CMK (cell line): ENCODE data around the gene BAHCC1.

Experiments used
- DNase-seq: peaks from one replicate; pipeline ENCODE4 v3.0.0-alpha.2; 2010; ENCODE audit warnings: low read depth

BAHCC1 gene

GRCh38 chr17:81514739-81515529 lies 119.7 kb downstream of the BAHCC1 start:
- no peak for DNase-seq

- no peak for DNase-seq
Measured at GRCh38 chr17:81515530-81516041, 120.3 kb downstream of the BAHCC1 start.
